ENCODE results near the gene ATP5F1E.

Gene ATP5F1E

DNA sequence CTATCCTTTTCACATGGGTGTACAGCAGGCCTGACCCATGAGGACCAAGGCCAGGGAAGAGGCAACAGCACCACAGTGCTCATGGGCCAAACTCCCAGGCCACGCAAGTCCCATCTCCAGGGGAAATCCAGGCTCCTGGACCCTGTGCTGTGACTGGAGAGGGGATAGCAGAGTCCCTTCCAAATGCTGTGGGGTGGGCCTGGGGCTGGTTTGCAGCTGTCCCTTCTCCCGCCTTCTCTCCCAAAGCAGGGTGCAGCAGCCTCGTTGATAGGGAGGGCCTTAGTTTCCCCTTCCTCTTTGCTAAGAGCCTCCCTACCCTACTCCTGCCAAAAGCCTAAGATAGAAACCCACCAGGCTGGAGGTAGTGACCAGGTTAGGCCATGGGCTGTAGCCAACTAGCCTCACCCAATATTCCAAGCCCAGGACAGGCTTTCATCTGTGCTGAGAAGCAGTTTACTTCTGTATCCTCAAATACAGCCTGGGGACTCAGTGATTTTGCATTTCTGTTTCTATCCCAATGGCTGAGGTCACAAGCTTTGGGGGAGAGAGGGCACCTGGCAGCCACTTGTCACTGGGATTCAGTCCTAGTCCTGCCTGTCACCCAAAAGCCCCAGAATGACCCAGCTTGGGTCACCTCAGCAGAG, 26.5 kb downstream of the ATP5F1E start:
- H3K9ac ChIP-seq (ENCODE audit: low read length), result peak overlapping the region; percentile 90
- H3K4me2 ChIP-seq (ENCODE audit: low read length), result peak overlapping the region; percentile 85
- H3K4me1 ChIP-seq (ENCODE audit: insufficient read depth, low read length, severe bottlenecking), result peaks cover 61% of the 10 kb centered on the region
- no peak overlapping the region for H2AFZ ChIP-seq (ENCODE audit: low read length)
- H3K9me3 ChIP-seq (ENCODE audit: low read length), result no peaks in the 10 kb centered on the region
- no peaks in the 10 kb centered on the region for H4K20me1 ChIP-seq (ENCODE audit: insufficient read depth, low read length)
- peaks cover 35% of the 10 kb centered on the region; the same call in 1 of the 2 replicates for H3K36me3 ChIP-seq (ENCODE audit: insufficient read depth, low read length)
- H3K9me2 ChIP-seq (ENCODE audit: low read depth, low read length), result no peaks in the 10 kb centered on the region
- peak overlapping the region; percentile 91 for H3K27ac ChIP-seq (ENCODE audit: low read depth, low read length, poor library complexity, severe bottlenecking)
- no peaks in the 10 kb centered on the region for H3K27me3 ChIP-seq (ENCODE audit: insufficient read depth, low read length)
- no peaks in the 10 kb centered on the region for H3K79me2 ChIP-seq (ENCODE audit: insufficient read depth, low read length)
- no peaks in the 10 kb centered on the region for H3F3A ChIP-seq (ENCODE audit: insufficient read depth, low read length)
- TF ChIP-seq, protein P1, sequence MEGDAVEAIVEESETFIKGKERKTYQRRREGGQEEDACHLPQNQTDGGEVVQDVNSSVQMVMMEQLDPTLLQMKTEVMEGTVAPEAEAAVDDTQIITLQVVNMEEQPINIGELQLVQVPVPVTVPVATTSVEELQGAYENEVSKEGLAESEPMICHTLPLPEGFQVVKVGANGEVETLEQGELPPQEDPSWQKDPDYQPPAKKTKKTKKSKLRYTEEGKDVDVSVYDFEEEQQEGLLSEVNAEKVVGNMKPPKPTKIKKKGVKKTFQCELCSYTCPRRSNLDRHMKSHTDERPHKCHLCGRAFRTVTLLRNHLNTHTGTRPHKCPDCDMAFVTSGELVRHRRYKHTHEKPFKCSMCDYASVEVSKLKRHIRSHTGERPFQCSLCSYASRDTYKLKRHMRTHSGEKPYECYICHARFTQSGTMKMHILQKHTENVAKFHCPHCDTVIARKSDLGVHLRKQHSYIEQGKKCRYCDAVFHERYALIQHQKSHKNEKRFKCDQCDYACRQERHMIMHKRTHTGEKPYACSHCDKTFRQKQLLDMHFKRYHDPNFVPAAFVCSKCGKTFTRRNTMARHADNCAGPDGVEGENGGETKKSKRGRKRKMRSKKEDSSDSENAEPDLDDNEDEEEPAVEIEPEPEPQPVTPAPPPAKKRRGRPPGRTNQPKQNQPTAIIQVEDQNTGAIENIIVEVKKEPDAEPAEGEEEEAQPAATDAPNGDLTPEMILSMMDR (IDR thresholded peaks at IDR 0.05; ENCODE audit: low read length), result no peak
- TF ChIP-seq EZH2 (IDR thresholded peaks at IDR 0.05; ENCODE audit: borderline replicate concordance, low read length), result no peak
- H3K4me3 ChIP-seq (ENCODE audit: low read depth, low read length, poor library complexity, severe bottlenecking), result peak overlapping the region; percentile 91

DNA sequence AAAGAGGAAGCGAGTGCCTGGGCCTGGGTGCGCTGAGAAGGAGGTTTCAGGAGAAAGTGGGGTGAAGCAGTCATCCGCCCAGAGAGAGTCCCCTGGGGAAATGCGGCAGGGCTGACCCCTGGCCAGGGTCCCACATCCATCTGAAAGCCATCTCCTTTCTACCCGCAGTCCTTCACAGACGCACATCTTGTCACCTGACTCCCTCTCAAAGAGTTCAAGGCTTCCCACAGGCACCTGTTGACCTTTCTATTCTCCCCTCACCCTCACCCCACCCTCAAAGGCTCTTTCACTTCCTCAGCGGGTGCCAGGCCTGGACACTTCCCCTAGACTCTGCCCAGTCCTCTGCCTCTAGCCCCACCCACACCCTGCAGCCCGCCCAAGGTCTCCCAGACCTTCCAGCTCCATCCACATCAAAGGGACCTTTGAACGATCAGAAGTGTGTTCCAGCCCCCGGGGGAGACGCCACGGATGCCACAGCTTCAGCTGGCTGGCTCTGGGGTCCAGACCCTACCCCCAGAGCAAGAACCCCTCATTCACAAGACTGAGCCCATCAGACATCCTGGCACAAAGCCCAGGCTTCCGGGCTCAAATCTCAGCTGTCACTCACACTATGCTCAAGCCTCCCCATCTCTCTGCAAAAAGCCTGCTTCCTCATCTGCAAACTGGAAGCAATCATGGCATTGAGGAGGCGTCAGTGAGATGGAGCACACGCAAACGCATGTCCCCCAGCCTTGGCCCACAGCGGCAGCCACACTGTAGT, 27.2 kb downstream of the ATP5F1E start:
- H3K79me2 ChIP-seq (ENCODE audit: insufficient read depth, low read length), result no peaks in the 10 kb centered on the region
- TF ChIP-seq, protein P1 (IDR thresholded peaks at IDR 0.05; ENCODE audit: low read length), result no peak
- TF ChIP-seq EZH2 (IDR thresholded peaks at IDR 0.05; ENCODE audit: borderline replicate concordance, low read length), result no peak
- H3K9me2 ChIP-seq (ENCODE audit: low read depth, low read length), result no peaks in the 10 kb centered on the region
- H3K4me1 ChIP-seq (ENCODE audit: insufficient read depth, low read length, severe bottlenecking), result peaks cover 54% of the 10 kb centered on the region
- H4K20me1 ChIP-seq (ENCODE audit: insufficient read depth, low read length), result no peaks in the 10 kb centered on the region
- no peak overlapping the region for H2AFZ ChIP-seq (ENCODE audit: low read length)
- no peaks in the 10 kb centered on the region for H3F3A ChIP-seq (ENCODE audit: insufficient read depth, low read length)
- H3K9ac ChIP-seq (ENCODE audit: low read length), result peak overlapping the region; percentile 90
- peak overlapping the region; percentile 85 for H3K4me2 ChIP-seq (ENCODE audit: low read length)
- H3K36me3 ChIP-seq (ENCODE audit: insufficient read depth, low read length), result peaks cover 39% of the 10 kb centered on the region; the same call in 1 of the 2 replicates
- H3K9me3 ChIP-seq (ENCODE audit: low read length), result no peaks in the 10 kb centered on the region
- no peaks in the 10 kb centered on the region for H3K27me3 ChIP-seq (ENCODE audit: insufficient read depth, low read length)
- peak overlapping the region; percentile 91 for H3K27ac ChIP-seq (ENCODE audit: low read depth, low read length, poor library complexity, severe bottlenecking)
- H3K4me3 ChIP-seq (ENCODE audit: low read depth, low read length, poor library complexity, severe bottlenecking), result peak overlapping the region; percentile 91

DNA sequence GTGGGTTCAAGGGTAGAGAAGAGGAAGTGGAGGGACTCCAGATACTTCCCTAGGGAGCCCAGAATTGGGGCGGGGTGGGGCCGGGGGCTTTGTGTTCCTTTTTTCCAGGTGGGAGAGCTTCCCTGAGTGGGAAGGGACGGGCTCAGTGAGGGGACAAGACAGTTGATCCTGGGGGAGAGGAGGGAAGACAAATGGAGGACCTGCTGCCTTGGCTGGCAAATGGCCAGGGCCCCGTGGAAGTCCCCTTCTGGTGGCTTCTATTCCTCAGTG, 27.7 kb downstream of the ATP5F1E start:
- Histone ChIP-seq H3F3A (ENCODE audit: insufficient read depth, low read length) (no peaks in the 10 kb centered on the region), H3K4me1 (ENCODE audit: insufficient read depth, low read length, severe bottlenecking) (peaks cover 51% of the 10 kb centered on the region), H3K9ac (ENCODE audit: low read length) (peak overlapping the region; percentile 18), H2AFZ (ENCODE audit: low read length) (no peak overlapping the region), H3K4me3 (ENCODE audit: low read depth, low read length, poor library complexity, severe bottlenecking) (peak overlapping the region; percentile 91), H3K9me2 (ENCODE audit: low read depth, low read length) (no peaks in the 10 kb centered on the region), H3K36me3 (ENCODE audit: insufficient read depth, low read length) (peaks cover 42% of the 10 kb centered on the region), H4K20me1 (ENCODE audit: insufficient read depth, low read length) (no peaks in the 10 kb centered on the region), H3K27ac (ENCODE audit: low read depth, low read length, poor library complexity, severe bottlenecking) (peak overlapping the region; percentile 91), H3K27me3 (ENCODE audit: insufficient read depth, low read length) (no peaks in the 10 kb centered on the region), H3K4me2 (ENCODE audit: low read length) (peak overlapping the region; percentile 85), H3K79me2 (ENCODE audit: insufficient read depth, low read length) (no peaks in the 10 kb centered on the region), H3K9me3 (ENCODE audit: low read length) (no peaks in the 10 kb centered on the region)
- no peak for TF ChIP-seq EZH2 (IDR thresholded peaks at IDR 0.05; ENCODE audit: borderline replicate concordance, low read length)
- TF ChIP-seq, protein P1 (IDR thresholded peaks at IDR 0.05; ENCODE audit: low read length), result no peak
